ENCODE results near the gene TMCC1.
"Not testable (repeated sequence)": the region's sequence is repeated elsewhere in the genome, so short reads cannot be mapped to it uniquely, and the experiment has no call there.

The TMCC1 gene

DNA sequence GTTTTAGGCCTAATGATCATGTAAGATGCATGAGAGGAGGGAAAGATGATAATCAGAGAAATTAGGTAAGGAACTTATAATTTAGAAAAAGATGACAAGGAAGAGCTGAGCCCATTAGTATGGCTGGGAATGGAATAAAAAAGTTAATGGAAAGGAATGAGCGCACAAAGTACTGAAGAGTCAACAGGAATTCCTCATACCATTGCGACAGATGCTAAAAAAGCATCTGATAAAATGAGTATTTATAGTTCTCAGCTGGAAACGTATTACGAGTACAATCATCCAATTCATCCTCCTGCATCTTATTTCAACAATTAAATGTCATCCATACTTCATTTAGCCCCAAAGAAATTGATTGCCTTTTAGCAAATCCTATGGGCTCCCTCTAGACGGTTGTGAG is 58.9 kb downstream of the TMCC1 start:
- DNase-seq (ENCODE audit: low spot score) = no peak

GRCh38 chr3:129831942-129832341 is 61.6 kb downstream of the TMCC1 start:
- not testable (repeated sequence) for DNase-seq (ENCODE audit: low spot score)

- DNase-seq (ENCODE audit: low spot score) = no peak
These were observed 62.0 kb downstream of the TMCC1 start for GRCh38 chr3:129831503-129831902.

DNA sequence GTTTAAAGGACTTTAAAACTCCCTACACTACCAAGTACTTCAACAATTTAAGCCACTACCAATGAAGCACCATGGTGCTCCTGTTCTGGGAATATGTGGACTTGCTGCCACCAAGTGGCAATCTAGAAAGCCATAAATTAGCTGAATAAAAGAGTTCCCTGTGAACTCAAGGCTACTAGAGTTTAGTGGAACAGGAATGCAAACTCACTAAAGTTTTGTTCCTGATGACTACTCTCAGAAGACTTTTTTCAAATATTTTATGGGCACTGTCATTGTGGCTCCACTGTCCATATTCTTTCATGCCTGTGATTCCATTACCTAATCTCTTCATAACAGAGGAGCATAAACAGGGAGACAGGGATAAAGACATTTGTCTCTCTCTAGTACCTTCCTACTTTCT is 63.9 kb downstream of the TMCC1 start:
- DNase-seq (ENCODE audit: low spot score) = peak; percentile 40

GRCh38 chr3:129827765-129828164 is 65.7 kb downstream of the TMCC1 start:
- DNase-seq (ENCODE audit: low spot score) = peak; percentile 46

DNA sequence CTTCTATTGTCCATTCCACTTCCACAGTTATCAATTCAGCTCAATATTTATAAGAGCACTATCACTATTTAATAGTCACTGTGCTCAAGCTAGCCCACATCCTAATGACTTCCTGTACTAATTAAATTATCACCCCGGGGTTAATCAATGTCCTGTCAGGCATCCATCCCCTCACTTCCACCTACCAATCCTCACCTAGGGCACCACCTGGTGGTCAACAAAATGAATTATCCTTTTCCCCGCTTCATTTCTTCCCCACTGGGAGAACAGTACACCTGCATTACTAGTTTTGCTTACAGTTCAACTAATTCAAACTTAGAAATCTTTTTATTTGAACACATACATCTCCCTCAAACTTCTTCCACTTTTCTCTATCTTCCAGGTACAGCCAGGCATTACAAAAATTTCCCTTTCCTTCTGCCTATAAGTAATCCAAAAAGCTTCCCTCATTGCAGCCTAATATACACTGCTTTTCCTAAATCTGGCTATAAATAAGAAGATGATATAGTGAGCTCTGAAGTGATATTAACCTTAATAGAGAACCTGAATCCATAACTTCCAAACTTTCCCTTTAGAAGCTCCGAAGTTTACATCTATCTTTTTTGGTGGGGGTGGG is 68.5 kb downstream of the TMCC1 start:
- DNase-seq (ENCODE audit: low spot score) = peak; percentile 63

DNA sequence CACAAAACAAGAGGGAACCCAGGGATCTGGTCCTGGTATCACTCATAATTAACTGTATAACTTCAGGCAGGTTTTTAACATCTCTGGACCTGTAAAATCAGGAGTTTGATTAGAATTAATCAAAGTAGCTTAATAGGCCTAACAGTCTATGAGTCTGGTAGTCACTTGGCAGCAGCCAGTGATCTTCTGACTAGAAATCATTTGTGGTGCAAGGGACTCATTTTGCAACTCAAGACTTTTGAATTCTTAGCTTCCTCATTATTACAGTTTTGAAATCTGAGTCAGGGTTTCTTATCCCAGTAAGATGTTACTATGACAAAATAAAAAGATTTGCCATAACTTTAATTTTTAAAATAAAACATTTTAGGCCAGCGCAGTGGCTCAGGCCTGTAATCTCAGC is 70.8 kb downstream of the TMCC1 start:
- DNase-seq (ENCODE audit: low spot score) = no peak

DNA sequence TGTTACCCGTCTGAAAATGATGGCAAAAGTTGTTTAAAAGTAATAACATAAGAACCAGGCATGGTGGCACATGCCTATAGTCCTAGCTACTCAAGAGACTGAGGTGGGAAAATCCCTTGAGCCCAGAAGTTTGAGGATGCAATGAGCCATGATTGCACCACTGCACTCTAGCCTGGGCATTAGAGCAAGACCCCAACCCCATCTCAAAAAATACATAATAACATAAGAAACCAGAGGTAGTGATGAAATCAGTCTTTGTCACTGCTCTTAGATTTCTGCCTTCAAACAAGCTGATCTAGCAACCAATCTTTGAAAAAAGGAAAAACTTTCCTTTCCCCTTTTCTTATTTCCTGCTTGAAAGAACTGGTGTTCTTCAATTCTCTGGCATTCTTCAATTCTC is 71.3 kb downstream of the TMCC1 start:
- DNase-seq (ENCODE audit: low spot score) = no peak

- no peak for DNase-seq (ENCODE audit: low spot score)
These were observed 72.9 kb downstream of the TMCC1 start for GRCh38 chr3:129820587-129820986.

- no peak for DNase-seq (ENCODE audit: low spot score)
These were observed 80.9 kb downstream of the TMCC1 start for GRCh38 chr3:129812589-129812988.

- DNase-seq (ENCODE audit: low spot score) = no peak
These were observed 84.2 kb downstream of the TMCC1 start for GRCh38 chr3:129809297-129809696.

DNA sequence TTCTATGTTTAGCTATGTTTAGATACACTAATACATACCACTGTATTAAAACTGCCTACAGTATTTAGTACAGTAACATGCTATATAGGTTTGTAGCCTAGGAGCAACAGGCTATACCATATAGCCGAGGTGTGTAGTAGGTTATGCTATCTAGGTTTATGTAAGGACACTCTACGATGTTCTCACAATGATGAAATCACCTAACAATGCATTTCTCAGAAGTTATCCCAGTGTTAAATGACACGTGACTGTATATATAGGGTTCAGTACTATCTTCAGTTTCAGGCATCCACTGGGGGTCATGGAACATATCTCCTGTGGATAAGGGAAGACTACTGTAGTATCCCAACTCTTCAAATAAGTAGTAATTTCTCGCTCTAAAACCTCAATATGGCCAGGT is 97.4 kb downstream of the TMCC1 start:
- DNase-seq (ENCODE audit: low spot score) = no peak

- DNase-seq (ENCODE audit: low spot score) = no peak
These were observed 98.1 kb downstream of the TMCC1 start for GRCh38 chr3:129795186-129796010.

GRCh38 chr3:129794311-129795185 is 99.0 kb downstream of the TMCC1 start:
- DNase-seq (ENCODE audit: low spot score) = no peak

DNA sequence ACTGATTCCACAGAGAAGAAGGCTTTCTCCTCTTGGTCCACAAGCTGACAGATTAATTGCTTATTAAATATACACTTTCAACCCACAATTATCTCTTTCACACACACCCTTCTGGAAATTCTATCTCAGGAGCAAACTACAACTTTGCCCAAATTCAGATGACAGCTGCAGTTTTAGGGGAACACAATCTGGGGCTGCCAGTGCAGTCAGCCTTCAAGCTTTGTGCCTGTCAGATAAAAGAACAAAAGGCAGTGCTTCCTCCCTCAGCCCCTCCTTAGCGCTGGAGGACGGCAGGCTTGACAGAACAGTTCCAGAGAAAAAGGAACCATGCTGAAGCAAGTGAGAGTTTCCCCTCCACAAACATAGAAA is 99.6 kb downstream of the TMCC1 start:
- DNase-seq (ENCODE audit: low spot score) = no peak

DNA sequence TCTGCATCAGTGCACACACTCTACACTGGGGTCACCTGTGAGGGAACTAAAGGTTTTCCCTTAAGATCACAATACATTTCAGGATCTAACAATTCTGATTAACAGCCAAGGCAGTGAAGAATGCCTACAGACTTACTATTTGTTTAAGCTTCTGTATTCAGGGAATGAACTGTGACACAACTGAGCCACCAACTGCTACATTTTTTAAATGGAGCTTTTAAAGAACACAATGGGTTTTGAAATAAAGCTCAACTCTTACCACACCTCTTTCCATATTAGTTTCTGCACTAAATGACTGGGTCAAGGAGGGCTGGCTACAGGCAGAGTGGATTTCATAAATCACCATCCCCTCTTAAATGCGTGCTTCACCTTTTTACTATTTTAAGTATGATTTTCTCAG is 100.2 kb downstream of the TMCC1 start:
- DNase-seq (ENCODE audit: low spot score) = no peak

- no peak for DNase-seq (ENCODE audit: low spot score)
These were observed 110.0 kb downstream of the TMCC1 start for GRCh38 chr3:129783470-129783869.

- DNase-seq (ENCODE audit: low spot score) = no peak
These were observed 114.6 kb downstream of the TMCC1 start for GRCh38 chr3:129778871-129779270.

- no peak for DNase-seq (ENCODE audit: low spot score)
These were observed 115.7 kb downstream of the TMCC1 start for GRCh38 chr3:129777806-129778205.

- DNase-seq (ENCODE audit: low spot score) = no peak
These were observed 117.6 kb downstream of the TMCC1 start for GRCh38 chr3:129775870-129776269.

GRCh38 chr3:129773691-129774663 is 119.5 kb downstream of the TMCC1 start:
- no peak for DNase-seq (ENCODE audit: low spot score)

DNA sequence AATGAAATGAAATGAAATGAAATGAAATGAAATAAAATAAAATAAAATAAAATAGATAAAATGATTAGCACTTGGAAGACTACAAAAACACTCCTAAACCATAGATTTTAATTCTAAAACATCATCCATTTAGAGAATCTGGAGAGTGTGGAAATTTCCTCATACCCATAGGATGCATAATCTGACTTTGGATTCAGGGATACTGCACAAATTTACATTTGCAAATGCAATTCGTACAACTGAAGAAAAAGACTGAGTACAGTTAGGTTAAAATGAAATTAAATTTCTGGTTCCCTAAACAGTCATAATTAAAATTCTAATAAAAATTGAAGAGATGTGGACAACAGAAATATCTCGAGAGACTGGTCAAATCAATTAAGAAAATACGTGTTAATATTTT is 122.9 kb downstream of the TMCC1 start:
- DNase-seq (ENCODE audit: low spot score) = no peak
